GM19238 (cell line): Measurements from ENCODE around the gene EXOSC5.
A peak's percentile ranks its signal among the peaks of the same experiment; 100 is the strongest.
"Not testable (repeated sequence)": the region's sequence is repeated elsewhere in the genome, so short reads cannot be mapped to it uniquely, and the experiment has no call there.

Experiments
- DNase-seq: peaks from one replicate; pipeline ENCODE4 v3.0.0; 2011; ENCODE audit warnings: low spot score; ENCODE audit not compliant: insufficient read length

The EXOSC5 gene

DNA sequence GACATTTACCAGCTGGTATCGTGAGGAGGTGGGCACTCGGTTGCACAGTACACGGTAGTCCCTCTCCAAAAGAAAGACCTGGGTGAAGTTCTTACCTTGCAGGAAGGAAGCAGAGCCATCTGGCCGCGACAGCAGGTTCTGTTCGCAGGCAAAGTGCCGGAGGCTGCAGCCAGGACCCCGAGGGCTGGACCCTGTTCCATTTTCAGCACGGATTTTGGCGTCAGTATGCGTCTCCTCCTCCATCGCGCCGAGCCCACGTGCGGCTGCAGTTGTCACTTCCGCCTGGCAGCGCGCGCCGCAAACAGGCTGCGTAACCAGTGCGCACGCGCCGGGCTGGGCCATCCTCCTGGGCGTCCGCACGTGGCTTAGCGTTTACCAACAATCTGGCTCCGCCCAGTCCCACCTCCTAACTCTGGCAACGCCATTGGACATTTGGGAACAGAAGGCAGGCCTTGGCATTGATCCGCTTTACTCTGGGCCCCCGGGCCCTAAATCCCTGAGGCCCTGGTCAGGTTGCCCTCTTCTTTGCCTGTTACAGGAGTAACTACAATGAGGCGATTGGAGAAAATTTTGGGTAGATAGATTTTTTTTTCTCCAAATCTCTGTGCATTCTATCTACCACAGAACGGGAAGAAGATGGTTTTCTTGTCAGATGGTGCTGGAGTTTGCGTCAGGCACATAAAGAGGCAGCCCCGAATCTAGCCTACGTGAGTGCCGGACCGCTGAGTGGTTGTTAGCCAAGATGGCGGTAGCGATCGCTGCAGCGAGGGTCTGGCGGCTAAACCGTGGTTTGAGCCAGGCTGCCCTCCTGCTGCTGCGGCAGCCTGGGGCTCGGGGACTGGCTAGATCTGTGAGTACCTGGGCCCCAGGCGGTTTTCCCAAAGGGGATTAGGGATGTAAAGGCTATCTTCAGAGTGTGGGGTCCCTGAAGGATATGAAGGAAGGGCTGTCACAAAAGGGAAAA is at the start of gene EXOSC5, which contains the start of gene BCKDHA:
Gene EXOSC5 (minus strand): TSS at position 274 of the 964 bp plus-strand sequence. CDS start 31 bp downstream, at position 243.
Gene BCKDHA (plus strand): TSS at position 733 of the 964 bp plus-strand sequence. CDS start 10 bp downstream, at position 743.
- peak; percentile 96 for DNase-seq

DNA sequence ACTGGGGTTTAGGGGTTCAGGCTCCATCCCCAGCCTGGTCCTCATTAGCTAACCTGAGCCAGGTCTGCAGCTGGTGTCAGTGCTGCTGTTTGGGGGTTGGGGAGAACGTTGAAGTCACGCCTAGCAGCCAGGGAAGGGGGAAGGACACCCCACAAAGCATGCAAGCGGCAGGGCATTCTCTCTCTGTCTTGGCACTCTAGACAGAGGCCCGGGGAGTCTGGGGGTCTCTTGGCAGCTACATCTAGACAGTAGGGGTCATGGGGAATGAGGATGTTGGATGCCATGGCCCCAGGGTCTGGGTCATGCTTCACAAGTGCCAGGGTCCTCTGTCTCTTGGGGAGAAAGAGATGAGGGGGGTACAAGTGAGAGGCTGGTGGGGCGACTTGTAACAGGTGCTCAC is 48.4 kb upstream of the EXOSC5 start:
- DNase-seq: no peak

DNA sequence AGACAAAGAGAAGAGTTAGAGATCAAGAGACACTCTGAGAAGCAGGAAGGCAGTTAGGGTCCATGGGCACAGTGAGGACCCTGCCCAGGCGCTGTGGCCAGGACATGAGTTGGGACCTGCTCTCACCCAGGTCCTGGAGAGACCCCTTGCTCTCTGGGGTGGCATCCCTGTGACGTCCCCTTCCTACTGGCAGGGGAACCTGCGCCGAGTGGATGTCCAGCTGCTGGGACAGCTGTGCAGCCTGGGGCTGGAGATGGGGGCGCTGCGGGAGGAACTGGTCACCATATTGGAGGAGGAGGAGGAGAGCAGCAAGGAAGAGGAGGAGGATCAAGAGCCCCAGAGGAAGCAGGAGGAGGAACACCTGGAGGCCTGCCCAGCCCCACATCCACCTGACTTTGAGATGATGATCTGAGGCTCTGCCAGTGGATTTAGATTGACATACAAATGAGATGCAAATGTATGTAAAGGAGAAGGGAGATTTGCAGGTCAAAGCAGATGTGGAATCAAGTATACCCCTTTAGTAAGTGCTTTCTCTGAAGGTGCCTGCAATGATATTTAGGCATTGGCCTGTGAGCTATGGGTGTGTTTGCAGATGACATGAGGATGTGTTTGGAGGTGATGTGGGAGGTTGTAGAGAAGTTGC is 46.8 kb upstream of the EXOSC5 start:
- no peak for DNase-seq

DNA sequence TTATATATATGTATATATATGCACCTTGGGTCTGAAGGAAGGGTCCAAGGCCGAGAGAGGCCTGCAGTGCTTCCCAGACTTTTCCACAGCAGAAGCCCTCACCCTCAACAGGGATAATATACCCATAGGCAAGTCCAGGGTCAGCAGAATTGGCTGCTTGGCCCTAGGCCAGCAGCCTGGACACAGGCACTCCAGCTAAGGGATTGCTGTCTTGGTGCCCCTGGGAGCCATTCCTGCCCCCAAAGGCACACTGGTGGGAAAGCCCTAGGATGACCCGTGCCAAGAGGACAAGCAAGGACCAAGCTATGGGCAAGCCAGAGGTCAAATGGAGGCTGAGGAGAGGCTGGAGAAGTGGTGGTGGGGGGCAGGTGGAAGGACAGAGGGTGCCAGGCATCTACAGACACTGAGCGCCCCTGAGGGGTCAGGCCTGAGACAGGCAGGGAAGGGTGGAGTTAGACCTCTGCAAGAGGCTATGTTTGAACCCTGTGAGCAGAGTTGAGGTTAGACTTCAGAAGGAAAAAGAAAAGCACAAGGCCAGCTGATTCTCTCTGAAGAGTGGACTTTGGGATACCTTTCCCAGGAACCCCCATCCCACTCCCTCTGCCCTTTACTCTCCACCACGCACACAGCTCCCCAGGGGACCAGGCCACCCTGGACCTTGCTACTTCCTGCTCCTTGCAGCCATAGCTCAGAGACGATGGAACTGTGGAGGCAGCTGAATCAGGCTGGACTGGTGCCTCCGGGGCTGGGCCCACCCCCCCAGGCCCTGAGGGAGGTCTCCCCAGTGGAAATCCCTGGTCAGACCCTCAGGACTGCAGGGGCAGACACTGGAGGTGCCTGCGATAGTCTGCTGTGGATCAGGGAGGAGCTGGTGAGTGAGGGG is 45.6 kb upstream of the EXOSC5 start, which contains the start of gene ERICH4:
Gene ERICH4 (plus strand): TSS at position 684 of the 883 bp plus-strand sequence. CDS start 14 bp downstream, at position 698.
- DNase-seq: no peak

DNA sequence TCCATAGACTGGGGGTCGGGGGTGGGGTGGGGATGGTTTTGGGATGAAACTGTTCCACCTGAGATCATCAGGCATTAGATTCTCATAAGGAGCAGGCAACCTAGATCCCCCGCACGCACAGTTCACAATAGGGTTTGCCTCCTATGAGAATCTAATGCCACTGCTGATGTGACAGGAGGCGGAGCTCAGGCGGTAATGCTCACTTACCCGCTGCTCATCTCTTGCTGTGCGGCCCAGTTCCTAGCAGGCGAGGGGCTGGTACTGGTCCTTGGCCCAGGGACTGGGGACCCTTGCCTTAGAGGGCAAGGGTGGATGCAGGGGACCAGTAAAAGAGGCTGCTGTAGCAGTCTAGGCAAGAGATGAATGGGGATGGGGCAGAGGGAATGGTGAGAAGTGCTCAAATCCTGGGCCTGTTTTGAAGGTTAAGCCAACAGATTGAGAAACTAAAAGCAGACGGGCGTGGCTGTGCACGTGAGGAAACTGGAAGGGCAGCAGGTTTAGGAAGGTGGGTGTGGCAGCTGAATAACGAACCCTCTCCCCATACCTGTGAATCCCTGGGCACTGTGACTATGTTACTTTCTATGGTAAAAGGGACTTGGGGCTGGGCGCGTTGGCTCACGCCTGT is 44.3 kb upstream of the EXOSC5 start:
- DNase-seq: no peak

DNA sequence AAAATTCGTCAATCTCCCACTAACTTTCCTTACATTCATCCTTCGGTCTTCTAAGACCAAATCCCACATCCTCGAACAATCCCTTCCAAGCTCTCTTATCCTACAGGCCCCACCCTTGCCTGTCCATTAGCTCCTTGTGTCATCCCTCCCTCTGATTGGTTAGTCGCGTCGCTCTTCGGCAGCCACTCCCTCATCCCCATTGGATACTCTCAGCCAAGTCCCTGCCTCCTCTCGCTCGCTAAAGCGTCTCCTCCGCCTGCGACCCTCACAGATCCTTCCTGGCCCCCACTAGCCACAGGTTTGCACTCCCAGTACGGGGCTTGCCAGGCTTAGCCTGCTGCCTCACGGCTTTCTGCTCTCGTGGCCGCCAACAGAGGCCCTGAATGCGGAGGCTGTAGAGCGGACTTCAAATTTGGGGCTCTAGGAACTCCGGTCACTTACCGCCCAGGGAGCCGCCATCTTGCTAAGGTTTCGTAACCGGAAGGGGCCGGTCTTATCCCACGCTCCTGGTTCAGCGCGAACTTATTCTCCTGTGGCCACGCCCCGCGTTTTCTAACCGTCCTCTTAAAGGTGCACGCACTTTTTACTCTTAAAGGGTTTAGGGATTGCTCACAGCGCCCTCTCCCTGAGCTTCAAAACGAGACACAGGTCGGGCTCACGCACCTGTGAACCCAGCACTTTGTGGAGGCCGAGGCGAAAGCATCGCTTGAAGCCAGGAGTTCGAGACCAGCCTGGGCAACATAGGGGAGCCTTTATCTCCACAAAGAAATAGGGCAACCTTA is 42.5 kb upstream of the EXOSC5 start, which contains the start of gene DMAC2:
Gene DMAC2 (minus strand): TSS at position 472 of the 782 bp plus-strand sequence. CDS start 13 bp downstream, at position 459.
- peak; percentile 91 for DNase-seq

DNA sequence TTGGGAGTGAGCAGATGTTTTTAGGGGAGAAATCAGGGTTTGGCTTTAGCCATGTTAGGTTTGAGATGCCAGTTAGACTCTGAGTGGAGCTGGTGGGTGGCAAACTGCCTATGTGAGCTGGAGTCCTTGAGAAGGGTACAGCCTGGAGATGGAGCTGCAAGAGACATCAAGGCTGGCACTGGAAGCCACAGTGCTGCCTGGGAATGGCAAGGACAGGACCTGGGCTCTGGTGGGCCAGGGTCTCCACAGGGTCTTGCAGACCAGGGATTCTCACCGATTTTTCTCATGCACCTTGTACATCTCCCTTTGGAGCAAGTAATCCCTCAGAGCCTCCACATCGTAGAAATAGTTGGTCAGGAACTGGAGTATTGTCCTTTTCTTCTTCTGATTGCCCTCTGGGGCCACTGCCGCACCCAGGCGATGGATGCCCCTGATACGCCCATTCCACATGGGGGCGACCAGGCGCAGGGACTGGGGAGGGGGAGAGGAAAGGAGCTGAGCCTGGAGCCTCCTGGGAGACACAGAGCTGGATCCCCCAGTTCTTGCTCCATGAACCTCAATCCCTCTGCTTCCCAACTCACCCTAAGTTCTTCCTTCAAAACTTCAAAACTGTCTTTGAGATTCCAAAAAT is 40.9 kb upstream of the EXOSC5 start:
- DNase-seq: no peak

DNA sequence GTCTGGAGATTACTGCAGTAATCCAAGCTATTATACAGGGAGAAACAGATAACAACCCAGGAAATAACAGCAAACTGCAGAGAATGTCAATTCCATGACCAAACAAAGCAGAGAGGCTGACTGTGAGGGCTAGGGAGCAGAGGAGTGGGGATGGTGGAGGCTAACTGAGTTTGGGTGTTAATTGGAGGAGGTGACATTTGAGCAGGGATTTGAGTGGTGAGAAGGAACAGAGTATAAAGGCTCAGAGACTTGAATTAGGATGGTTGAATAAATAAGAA is 39.5 kb upstream of the EXOSC5 start:
- no peak for DNase-seq

DNA sequence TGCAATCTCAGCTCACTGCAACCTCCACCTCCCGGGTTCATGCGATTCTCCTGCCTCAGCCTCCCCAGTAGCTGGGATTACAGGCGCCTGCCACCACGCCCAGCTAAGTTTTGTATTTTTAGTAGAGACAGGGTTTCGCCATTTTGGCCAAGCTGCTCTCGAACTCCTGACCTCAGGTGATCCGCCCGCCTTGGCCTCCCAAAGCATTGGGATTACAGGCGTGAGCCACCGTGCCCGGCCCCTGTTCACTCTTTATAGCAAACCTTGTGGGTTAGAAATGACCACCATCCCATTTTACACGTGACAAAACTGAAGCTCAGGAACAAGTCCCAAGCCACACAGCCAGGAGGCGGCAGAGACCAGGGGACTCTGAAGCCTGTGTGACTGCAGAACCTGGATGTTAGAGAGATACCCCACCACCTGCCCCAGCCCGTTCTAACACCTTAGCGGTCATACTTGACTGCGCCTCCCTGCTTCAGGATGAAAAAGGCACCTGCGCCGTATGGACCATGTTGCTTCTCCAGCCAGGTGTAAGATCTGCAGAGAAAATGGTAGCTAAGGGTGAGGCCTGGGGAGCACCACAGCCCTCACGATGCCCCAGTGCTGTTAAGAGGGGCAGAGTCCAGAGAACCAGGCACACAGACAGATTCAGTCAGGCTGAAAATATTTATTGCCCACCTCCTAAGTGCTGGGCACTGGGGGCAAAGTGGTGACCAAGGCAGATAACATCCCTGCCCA is 38.9 kb upstream of the EXOSC5 start:
- DNase-seq: no peak

DNA sequence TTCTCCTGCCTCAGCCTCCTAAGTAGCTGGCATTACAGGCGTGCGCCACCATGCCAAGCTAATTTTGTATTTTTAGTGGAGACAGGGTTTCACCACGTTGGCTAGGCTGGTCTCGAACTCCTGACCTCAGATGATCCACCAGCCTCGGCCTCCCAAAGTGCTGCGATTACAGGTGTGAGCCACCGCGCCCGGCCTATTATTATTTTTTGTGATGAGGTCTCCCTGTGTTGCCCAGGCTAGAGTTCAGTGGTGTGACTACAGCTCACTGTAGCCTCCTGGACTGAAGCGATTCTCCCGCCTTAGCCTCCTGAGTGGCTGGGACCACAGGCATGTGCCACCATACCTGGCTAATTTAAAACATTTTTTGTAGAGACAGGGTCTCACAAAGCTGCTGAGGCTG is 38.2 kb upstream of the EXOSC5 start:
- not testable (repeated sequence) for DNase-seq

DNA sequence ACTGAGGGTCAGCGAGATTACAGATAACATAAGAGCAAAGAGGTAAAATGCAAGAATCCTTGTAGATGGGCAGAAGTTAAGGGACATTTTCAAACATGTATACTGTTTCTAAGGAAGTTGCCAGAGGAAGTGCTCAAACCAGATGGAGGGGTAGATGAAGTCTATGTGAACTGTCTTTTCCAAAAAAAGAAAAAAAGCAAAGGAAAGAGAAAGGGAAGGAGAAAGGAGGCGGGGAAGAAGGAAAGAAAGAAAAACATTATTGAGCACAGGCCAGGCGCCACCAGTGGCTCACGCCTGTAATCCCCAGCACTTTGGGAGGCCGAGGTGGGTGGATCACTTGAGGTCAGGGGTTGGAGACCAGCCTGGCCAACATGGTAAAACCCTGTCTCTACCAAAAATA is 37.3 kb upstream of the EXOSC5 start:
- no peak for DNase-seq

DNA sequence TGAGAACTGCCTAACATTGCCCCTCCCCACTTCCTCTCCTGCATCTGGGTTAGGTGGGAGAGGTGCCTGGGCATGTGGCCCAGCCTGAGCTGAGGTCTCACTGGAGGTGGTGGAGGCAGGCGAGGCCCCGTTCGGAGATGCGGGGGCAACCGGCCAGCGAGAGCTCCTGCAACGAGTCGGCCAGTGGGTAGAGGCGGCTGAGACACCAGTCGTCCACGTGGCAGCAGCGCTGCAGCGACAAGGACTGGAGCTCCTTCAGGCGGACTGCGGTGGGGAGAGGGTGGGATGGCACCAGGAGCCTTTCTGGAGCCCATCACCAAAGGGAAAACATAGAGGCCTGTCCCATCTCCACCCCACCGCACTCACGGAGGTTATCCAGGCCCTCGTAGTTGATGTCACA is 36.0 kb upstream of the EXOSC5 start:
- DNase-seq: no peak

DNA sequence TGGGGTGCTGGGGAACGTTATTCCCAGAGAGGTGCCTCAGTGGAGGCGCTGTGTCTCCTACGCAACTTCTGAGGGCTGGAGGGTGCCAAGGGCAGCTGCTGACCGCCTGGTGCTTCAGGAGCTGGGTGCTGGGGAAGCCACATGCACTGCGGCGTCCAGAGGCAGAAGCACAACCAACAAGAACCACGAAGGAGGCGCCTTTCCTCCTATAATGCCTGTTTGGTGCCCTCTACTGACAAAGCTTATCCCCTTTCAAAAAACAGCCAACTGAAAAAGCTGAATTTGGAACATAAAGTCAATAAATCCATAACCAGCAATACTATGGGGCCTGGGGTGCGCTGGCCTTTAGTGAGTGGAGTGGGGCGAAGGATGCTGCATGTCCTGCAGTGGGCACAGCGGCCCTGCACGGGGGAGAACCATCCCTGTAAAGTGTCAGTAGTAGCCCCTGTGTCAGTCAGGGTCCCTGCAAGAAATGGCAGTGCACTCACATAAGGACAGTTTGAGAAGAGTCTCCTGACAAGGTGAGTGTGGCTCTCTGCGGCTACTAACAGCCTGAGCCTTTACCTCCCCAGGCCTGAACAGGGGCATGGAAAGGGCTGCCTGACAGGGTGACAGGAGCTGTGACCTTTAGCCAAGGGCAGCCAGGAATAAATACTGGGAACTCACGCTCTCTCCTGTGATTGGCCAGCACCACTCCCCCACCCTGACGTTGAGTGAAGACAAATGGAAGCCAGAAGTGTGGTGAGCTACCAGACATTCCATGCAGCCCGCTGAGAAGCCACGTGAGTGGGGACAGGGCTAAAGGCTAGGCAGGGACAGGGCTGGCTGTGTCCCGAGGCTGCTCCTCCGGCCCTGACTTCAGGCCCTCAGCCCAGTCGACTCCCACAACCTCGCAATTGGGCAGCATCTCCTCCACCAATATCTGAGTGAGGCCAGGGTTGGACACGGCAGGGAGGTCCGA is 34.5 kb upstream of the EXOSC5 start:
- no peak for DNase-seq

DNA sequence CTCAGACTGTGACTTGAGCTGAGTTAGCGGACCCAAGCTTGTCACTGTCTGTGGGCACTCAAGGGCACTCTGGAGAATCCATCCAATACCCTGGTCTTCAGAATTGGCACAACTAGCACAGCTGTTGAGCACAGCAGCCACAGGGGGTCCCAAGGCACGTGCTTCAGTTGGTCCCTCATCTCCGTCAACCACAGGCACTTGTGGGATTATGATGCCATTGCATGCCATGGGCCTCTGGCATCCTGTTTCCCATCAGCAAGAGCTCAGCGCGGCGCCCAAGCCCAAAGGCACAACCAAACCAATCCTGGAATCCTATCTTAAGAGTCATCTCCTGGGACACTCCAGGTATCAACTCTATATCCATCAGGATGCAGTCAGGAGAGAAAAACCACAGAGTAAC is 33.8 kb upstream of the EXOSC5 start:
- DNase-seq: no peak

DNA sequence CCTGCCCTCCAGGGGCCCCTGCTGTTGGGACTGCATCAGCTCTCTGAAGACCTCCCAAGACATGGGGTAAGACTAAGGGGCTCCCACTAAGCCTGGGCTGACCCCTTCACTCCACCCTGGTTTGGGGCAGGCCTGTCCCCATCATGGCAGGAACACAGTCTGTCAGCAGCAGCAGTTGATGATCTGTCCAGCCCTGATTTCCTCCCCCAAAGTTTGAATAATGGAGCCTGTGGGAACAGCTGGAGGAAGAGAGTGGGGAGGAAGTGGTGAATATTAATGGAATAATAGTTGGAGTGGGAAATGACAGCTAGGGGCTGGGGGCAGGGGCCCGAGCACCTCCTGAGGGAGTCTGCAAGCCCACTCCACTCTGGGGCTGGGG is 31.3 kb upstream of the EXOSC5 start:
- DNase-seq: no peak

DNA sequence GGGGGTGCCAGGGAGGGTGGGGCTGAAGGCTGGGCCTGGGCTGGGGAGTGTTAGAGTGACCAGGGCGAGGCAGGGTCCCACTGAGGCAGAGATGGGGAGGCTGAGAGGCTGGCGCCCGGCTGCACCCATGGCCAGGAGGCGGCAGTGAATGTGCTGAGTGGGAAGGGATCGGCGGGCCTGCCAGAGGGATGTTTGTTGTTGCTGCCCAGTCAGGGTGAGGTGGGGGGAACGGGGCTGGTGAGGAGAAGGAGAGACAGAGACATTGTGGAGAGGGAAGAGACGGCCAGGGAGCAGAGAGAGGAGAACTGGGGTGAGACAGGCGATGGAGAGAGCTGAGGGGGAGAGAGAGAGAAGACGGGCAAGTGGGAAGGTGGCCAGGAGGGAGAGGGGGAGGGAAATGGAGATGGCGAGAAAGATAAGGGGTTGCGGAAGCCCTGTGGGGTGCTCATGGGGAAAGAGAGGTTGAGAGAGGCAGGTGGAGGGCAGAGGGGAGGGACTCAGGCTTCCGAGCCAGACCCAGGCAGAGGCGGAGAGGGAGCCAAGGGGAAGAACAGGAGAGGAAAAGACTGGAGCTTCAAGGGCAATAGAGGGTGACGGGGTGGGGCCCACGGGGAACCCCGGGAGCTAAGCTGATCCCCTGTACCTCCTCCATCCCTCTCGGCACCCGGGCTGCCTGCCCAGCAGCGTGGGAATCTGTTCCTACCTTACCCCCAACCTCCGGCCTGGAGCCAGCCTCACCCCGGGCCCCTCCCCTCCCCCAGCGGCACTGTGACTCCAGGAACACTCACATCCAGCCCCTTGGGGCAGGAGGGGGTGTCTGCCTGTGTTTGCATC is 30.7 kb upstream of the EXOSC5 start:
- DNase-seq: no peak
